Kidney epithelial cell (primary cell): Measurements from ENCODE around the gene GDF15. TPM values are rescaled to one million over a fixed set of nuclear protein-coding genes. Genes with fewer than 3 reads are reported as not detected.

Experiments
- DNase-seq: peaks from one replicate; pipeline ENCODE4 v3.0.0-alpha.2; 2010; ENCODE audit warnings: low read depth
- H3K27me3 ChIP-seq: 2 replicates; pipeline ENCODE4 v1.6.0; 2011; ENCODE audit warnings: low read length; ENCODE audit not compliant: control insufficient read depth, insufficient read depth
- H3K36me3 ChIP-seq: 2 replicates; pipeline ENCODE4 v1.5.1; 2011; ENCODE audit warnings: low read length; ENCODE audit not compliant: control insufficient read depth, insufficient read depth
- H3K4me3 ChIP-seq: 2 replicates; pipeline ENCODE4 v1.5.1; 2011; ENCODE audit warnings: low read depth, mild to moderate bottlenecking, control low read depth, low read length
- total RNA-seq: library from RNA; depleted of rRNA; stranded (reverse); fragments of >200 nt; gene quantifications from 2 replicates; pipeline ENCODE4 v1.2.3, GENCODE V29; 2015
- TF ChIP-seq, protein P1 (sequence below): IDR thresholded peaks from 2 replicates; pipeline ENCODE4 v1.5.1; 2011; ENCODE audit warnings: mild to moderate bottlenecking, moderate library complexity, low read length, control low read depth, inconsistent platforms; ENCODE audit not compliant: insufficient read depth, poor library complexity, severe bottlenecking

Gene GDF15, protein sequence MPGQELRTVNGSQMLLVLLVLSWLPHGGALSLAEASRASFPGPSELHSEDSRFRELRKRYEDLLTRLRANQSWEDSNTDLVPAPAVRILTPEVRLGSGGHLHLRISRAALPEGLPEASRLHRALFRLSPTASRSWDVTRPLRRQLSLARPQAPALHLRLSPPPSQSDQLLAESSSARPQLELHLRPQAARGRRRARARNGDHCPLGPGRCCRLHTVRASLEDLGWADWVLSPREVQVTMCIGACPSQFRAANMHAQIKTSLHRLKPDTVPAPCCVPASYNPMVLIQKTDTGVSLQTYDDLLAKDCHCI
- total RNA-seq, result 637 and 822 TPM in 2 replicates

DNA sequence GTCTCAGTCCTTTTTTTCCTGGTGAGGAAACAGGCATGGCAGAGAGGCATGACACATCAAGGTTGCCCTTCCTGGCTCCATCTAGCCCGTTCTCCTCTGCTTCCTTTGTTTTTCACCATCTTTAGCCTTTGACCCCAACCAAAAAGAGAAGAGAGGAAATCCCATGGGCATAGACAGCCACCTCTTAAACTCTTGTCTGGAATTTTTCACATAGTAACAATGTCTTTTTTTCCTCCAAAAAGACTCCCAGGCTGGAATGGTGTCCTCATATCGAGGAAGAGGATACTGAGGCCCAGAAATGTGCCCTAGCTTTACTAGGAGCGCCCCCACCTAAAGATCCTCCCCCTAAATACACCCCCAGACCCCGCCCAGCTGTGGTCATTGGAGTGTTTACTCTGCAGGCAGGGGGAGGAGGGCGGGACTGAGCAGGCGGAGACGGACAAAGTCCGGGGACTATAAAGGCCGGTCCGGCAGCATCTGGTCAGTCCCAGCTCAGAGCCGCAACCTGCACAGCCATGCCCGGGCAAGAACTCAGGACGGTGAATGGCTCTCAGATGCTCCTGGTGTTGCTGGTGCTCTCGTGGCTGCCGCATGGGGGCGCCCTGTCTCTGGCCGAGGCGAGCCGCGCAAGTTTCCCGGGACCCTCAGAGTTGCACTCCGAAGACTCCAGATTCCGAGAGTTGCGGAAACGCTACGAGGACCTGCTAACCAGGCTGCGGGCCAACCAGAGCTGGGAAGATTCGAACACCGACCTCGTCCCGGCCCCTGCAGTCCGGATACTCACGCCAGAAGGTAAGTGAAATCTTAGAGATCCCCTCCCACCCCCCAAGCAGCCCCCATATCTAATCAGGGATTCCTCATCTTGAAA lies at the start of gene GDF15:
TSS of gene GDF15 (plus strand) at position 484 of the 868 bp plus-strand sequence. CDS start at position 516, 32 bp downstream.
- TF ChIP-seq, protein P1, sequence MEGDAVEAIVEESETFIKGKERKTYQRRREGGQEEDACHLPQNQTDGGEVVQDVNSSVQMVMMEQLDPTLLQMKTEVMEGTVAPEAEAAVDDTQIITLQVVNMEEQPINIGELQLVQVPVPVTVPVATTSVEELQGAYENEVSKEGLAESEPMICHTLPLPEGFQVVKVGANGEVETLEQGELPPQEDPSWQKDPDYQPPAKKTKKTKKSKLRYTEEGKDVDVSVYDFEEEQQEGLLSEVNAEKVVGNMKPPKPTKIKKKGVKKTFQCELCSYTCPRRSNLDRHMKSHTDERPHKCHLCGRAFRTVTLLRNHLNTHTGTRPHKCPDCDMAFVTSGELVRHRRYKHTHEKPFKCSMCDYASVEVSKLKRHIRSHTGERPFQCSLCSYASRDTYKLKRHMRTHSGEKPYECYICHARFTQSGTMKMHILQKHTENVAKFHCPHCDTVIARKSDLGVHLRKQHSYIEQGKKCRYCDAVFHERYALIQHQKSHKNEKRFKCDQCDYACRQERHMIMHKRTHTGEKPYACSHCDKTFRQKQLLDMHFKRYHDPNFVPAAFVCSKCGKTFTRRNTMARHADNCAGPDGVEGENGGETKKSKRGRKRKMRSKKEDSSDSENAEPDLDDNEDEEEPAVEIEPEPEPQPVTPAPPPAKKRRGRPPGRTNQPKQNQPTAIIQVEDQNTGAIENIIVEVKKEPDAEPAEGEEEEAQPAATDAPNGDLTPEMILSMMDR, result peak; percentile 88
- H3K4me3 ChIP-seq, result peak within 1 kb of the TSS; percentile 77
- H3K36me3 ChIP-seq, result peaks cover 4% of the 10 kb centered on the region
- no peaks in the 10 kb centered on the region for H3K27me3 ChIP-seq
- no peak for DNase-seq

DNA sequence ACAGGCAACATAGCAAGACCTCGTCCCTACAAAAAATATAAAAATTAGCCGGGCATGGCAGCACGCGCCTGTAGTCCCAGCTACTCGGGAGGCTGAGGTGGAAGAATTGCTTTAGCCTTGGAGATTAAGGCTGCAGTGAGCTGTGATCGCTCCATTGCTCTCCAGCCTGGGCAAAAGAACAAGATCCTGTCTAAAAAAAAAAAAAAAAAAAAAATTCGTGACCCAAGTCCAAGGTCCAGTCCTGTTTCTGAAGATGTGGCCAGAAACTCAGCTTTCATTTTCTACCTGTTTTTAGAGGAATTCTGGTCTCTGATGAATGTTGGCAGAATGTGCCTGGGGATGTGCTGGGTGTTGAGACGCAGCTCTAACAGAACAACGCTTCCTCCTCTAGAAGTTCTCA lies 47.4 kb upstream of the GDF15 start:
- no peak overlapping the region for H3K4me3 ChIP-seq
- TF ChIP-seq, protein P1, result no peak
- no peaks in the 10 kb centered on the region for H3K36me3 ChIP-seq
- no peaks in the 10 kb centered on the region for H3K27me3 ChIP-seq
- DNase-seq, result no peak

DNA sequence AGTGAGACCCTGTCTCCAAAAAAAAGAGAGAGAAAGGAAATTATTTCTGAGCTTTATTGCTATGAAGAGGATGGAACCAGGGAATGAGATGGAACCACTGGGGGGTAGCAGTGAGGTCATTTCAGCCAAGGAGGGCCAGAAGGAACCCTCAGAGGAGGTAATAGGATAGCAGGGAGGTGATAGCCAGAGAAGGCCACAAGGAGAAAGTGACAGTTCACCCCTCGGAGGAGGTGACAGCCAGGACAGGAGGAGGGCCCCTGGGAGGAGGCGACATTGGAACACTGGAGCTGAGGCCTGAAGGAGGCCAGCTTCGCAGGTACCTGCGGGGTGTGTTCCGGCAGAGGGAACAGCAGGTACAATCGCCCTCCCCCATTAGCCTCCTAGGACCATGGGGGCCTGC lies 46.2 kb upstream of the GDF15 start:
- H3K36me3 ChIP-seq, result no peaks in the 10 kb centered on the region
- TF ChIP-seq, protein P1, result peak; percentile 29
- no peak overlapping the region for H3K4me3 ChIP-seq
- DNase-seq, result no peak
- H3K27me3 ChIP-seq, result no peaks in the 10 kb centered on the region

DNA sequence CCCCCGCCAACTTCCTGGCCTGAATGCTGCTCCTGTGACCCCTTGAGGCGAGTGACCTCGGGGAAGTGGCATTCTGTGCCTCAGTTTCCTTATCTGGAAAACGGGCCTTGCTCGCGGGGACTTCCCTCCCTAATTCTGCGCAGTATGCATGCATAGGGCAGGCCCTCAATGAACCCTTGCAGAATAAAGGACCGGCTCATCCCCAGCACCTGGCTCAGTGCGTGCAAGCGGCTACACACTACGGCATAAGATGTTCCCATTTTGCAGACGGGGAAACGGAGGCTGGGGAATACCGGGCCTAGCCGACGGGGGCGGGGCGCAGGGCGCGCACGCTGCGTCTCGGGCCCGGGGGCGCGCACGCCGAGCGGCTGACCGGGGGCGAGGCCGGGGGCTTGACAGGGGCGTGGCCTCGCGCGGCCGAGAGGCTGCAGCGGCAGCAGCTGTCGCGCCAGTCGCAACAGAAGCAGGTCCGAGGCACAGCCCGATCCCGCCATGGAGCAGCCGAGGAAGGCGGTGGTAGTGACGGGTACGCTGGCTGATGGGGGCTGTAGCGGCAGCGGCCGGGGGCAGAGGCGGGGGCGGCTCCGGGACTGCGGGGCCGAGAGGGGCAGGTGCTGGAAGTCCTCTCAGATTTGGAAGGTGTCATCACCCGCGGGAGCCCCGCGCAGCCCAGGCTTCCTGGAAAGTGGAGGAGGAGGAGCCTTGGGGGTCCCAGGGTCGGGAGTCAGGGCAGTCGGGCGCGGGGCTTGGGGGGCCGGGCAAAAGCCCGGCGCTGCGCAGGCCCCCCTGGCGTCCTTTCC lies 45.6 kb upstream of the GDF15 start, which contains the start of gene PGPEP1:
TSS of gene PGPEP1 (plus strand) at position 409 of the 800 bp plus-strand sequence. CDS start at position 493, 84 bp downstream.
- no peaks in the 10 kb centered on the region for H3K27me3 ChIP-seq
- no peak for DNase-seq
- TF ChIP-seq, protein P1, result no peak
- no peaks in the 10 kb centered on the region for H3K36me3 ChIP-seq
- H3K4me3 ChIP-seq, result peak within 1 kb of the TSS; percentile 77

DNA sequence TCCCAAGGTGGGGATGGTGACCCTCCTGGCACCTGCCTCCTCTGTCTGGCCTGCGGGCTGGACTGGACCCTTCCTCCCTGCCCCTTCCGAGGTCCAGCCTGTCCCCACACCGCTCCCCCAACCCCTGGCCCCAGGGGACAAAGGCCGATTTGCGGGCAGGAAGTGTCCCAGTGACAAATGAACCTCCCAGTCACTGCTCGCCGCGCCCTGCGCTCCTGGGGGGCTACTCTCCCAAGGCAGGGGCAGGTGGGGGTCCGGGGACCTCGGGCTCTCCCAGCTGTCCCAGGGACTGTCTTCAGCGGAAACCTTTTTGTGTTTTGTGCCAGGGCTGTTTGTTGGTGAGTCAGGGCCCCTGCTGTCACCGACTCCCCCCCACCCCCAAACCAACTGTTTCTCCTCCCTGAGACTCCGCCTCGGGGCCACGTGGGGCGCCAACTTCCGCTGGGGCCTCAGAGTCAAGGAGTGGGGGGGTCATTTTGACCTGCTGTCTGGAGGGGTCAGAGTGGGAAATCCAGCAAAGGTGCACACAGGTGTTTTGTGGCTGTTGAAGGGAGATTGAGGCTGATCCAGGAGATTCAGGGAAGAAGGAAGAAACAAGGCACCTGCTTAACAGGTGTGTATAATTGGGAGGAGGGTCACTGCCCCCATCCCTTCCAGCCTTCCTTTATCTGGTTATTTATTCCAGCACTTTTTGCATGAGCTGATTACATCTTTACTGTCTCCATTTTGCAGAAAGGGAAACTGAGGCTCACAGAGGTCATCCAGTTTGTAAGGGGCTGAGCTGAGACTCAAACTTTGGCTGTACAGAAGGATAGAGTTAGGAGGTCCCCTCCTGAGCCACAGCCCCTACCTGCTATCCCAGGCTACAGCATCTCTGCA lies 44.7 kb upstream of the GDF15 start:
- TF ChIP-seq, protein P1, result no peak
- no peak for DNase-seq
- Histone ChIP-seq H3K36me3 (no peaks in the 10 kb centered on the region), H3K4me3 (peak overlapping the region; percentile 77), H3K27me3 (no peaks in the 10 kb centered on the region)
